Ovary (tissue), 3 donors: ENCODE measurements around the gene NTRK1.

ENCODE experiments used
- CTCF ChIP-seq, 3 donors: fragments of 450-650 bp in 2 of 3; fragments of 200-600 bp in 1 of 3; IDR thresholded peaks; one replicate each; pipeline versions ENCODE4 v1.5.1 to v1.8.0; 2016 to 2022; ENCODE audit warnings: antibody characterized with exemption in 3 of 3, mild to moderate bottlenecking in 1 of 3
- EP300 ChIP-seq: sonication (generic); formaldehyde crosslinking; IDR thresholded peaks from one replicate; pipeline ENCODE4 v1.6.1; 2017; ENCODE audit warnings: antibody characterized with exemption
- POLR2A ChIP-seq: fragments of 450-650 bp; IDR thresholded peaks from one replicate; pipeline ENCODE4 v1.6.1; 2017; ENCODE audit warnings: antibody characterized with exemption, mild to moderate bottlenecking, moderate library complexity
- donor health status: DM: no; HTN: no; CAD: no.

DNA sequence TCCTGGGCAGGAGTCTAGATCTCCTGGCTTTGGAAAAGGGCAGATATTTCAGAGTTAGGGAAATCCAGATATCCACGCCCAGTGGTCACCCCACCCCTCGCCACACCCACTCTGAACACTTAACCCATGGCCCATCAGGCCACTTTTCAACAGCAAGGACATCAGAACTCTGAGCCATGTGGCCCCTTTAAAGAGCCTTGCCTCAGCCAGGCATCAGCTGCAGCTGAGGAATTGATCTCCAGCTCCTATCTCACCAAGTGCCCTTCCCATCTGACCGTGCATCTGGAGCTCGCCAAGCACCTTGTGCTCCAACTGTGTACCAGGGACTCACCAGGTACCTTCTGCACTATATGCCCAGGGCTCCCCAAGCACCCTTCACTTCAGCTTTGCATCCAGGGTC is 23.8 kb upstream of the NTRK1 start:
- no peak for TF ChIP-seq CTCF (IDR thresholded peaks at IDR 0.05)
- TF ChIP-seq POLR2A: no peak
- no peak for TF ChIP-seq EP300
